ENCODE measurements around the gene FGFBP3. TPM values are rescaled to one million over a fixed set of nuclear protein-coding genes. Genes with fewer than 3 reads are reported as not detected.
A peak's percentile ranks its signal among the peaks of the same experiment; 100 is the strongest.

The FGFBP3 gene
- polyA plus RNA-seq, 1 donor (not counting 4 experiments of a cell fraction or from before 2014, with no cell fraction given), result 0.22 TPM

GRCh38 chr10:91930939-91931338, 21.7 kb upstream of the FGFBP3 start:
- Histone ChIP-seq H2AFZ (ENCODE audit: control insufficient read depth, low read length) (no peak overlapping the region), H3K27ac (ENCODE audit: control insufficient read depth, insufficient read depth, low read length) (no peak overlapping the region), H3K4me3 (ENCODE audit: control insufficient read depth in 2 of 3, extremely low read depth in 1 of 3, insufficient read depth in 2 of 3, low read depth in 1 of 3, low read length in 3 of 3) (no peak overlapping the region), H3K27me3 (ENCODE audit: control insufficient read depth, extremely low read depth, insufficient read depth, low read length) (no peaks in the 10 kb centered on the region), H3K36me3 (ENCODE audit: control insufficient read depth in 2 of 2, extremely low read depth in 1 of 2, insufficient read depth in 2 of 2, low read length in 2 of 2) (peaks cover 0 to 2% of the 10 kb centered on the region in 2 experiments), H3K79me2 (ENCODE audit: control insufficient read depth, insufficient read depth, low read length) (peaks cover 84% of the 10 kb centered on the region), H3K4me1 (ENCODE audit: control insufficient read depth, extremely low read depth, insufficient read depth, low read length) (peaks cover 17% of the 10 kb centered on the region), H3K9me1 (ENCODE audit: control insufficient read depth, extremely low read depth, insufficient read depth, low read length) (peaks cover 2% of the 10 kb centered on the region), H3K9me3 (ENCODE audit: control insufficient read depth, low read depth, low read length) (no peaks in the 10 kb centered on the region), H3K4me2 (ENCODE audit: control insufficient read depth, extremely low read depth, insufficient read depth, low read depth, low read length) (no peak overlapping the region), H3K9ac (ENCODE audit: control insufficient read depth, extremely low read depth, insufficient read depth, low read length) (no peak overlapping the region), H4K20me1 (ENCODE audit: control insufficient read depth, extremely low read depth, insufficient read depth, low read length) (peaks cover under 1% of the 10 kb centered on the region)
- DNase-seq (ENCODE audit: low read depth, low spot score) (no peak), FAIRE-seq (no peak)
- dilution Hi-C loops (cut with MboI; ENCODE audit: extremely low pct_ligation_motif_present, low sequenced_read_pairs), result no loop called here
- no peak for TF ChIP-seq CTCF (optimal IDR thresholded peaks at IDR 0.05 in 1 of 3, IDR thresholded peaks at IDR 0.05 in 1 of 3, conservative IDR thresholded peaks at IDR 0.05 in 1 of 3; ENCODE audit: extremely low read depth in 1 of 3, insufficient read depth in 2 of 3, low read length in 3 of 3)
- no peak for TF ChIP-seq EZH2 (IDR thresholded peaks at IDR 0.05; ENCODE audit: low read length)

- dilution Hi-C loops (cut with MboI; ENCODE audit: extremely low pct_ligation_motif_present, low sequenced_read_pairs), result no loop called here
- Histone ChIP-seq H2AFZ (ENCODE audit: control insufficient read depth, low read length) (no peak overlapping the region), H3K79me2 (ENCODE audit: control insufficient read depth, insufficient read depth, low read length) (peaks cover 61% of the 10 kb centered on the region), H3K27me3 (ENCODE audit: control insufficient read depth, extremely low read depth, insufficient read depth, low read length) (no peaks in the 10 kb centered on the region), H4K20me1 (ENCODE audit: control insufficient read depth, extremely low read depth, insufficient read depth, low read length) (peaks cover 3% of the 10 kb centered on the region), H3K9ac (ENCODE audit: control insufficient read depth, extremely low read depth, insufficient read depth, low read length) (peak overlapping the region; percentile 99), H3K36me3 (ENCODE audit: control insufficient read depth in 2 of 2, extremely low read depth in 1 of 2, insufficient read depth in 2 of 2, low read length in 2 of 2) (peaks cover 0 to 2% of the 10 kb centered on the region in 2 experiments), H3K9me1 (ENCODE audit: control insufficient read depth, extremely low read depth, insufficient read depth, low read length) (no peaks in the 10 kb centered on the region), H3K4me1 (ENCODE audit: control insufficient read depth, extremely low read depth, insufficient read depth, low read length) (peaks cover 16% of the 10 kb centered on the region), H3K4me2 (ENCODE audit: control insufficient read depth, extremely low read depth, insufficient read depth, low read depth, low read length) (peak overlapping the region; percentile 87), H3K9me3 (ENCODE audit: control insufficient read depth, low read depth, low read length) (no peaks in the 10 kb centered on the region), H3K4me3 (ENCODE audit: control insufficient read depth in 2 of 3, extremely low read depth in 1 of 3, insufficient read depth in 2 of 3, low read depth in 1 of 3, low read length in 3 of 3) (peak overlapping the region; percentile 64 to 99 (median 98)), H3K27ac (ENCODE audit: control insufficient read depth, insufficient read depth, low read length) (peak overlapping the region; percentile 97)
- no peak for TF ChIP-seq CTCF (optimal IDR thresholded peaks at IDR 0.05 in 1 of 3, IDR thresholded peaks at IDR 0.05 in 1 of 3, conservative IDR thresholded peaks at IDR 0.05 in 1 of 3; ENCODE audit: extremely low read depth in 1 of 3, insufficient read depth in 2 of 3, low read length in 3 of 3)
- TF ChIP-seq EZH2 (IDR thresholded peaks at IDR 0.05; ENCODE audit: low read length), result no peak
- no peak for FAIRE-seq
- DNase-seq (ENCODE audit: low read depth, low spot score), result no peak
Observed at GRCh38 chr10:91925022-91925320, 15.7 kb upstream of the FGFBP3 start.
